DOHH2 (cell line): Measurements from ENCODE around the gene ZNF319.

Source experiments
- EZH2phosphoT487 ChIP-seq: fragments of 200-600 bp; sonication (generic); IDR thresholded peaks from 2 replicates; pipeline ENCODE4 v1.6.1; 2017; ENCODE audit warnings: borderline replicate concordance, mild to moderate bottlenecking, antibody characterized with exemption, low read length, moderate library complexity, mixed read lengths
- TF ChIP-seq, protein P1 (sequence below): fragments of 200-600 bp; sonication (generic); IDR thresholded peaks from one replicate; pipeline ENCODE4 v1.5.1; 2014; ENCODE audit warnings: antibody characterized with exemption, mild to moderate bottlenecking, low read depth, low read length; ENCODE audit not compliant: poor library complexity, severe bottlenecking

DNA sequence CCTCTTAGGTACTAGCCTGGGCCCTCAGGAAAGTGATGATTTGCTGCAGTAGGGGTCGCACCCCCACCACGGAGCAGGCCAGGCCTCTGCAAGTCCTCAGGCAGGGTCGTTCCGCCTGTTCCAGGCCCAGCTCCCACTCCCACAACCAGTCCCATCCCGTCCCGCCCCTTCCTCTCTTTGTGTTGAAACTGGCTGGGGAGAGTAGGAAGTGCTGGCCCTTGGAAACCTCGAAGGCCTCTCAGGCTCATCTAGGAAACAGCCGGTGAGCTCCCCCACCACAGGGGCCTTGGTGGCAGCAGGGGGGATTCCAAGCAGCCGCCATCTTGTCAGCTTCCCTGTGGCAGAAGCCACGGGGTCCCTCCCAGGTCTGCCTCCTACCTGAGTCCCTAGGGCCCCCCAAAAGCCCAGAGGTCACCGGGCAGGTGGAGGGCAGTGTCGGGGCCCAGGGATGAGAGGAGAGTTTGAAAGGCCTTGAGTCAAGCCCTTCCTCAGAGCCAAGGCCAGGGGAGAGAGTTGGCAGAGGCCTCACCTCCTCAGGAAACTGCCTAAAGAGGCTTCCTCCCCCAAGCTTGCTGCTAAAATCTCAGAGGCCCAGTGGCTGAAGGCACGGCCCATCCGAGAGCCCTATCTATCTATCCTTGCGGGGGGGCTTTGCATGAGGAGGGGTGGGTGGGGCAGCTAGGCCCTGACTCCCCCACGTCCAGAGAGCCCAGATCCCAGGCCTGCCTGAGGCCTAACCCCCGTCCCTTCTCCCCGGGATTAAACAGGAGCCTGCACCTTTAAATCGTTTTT is 47.3 kb upstream of the ZNF319 start:
- TF ChIP-seq, protein P1, sequence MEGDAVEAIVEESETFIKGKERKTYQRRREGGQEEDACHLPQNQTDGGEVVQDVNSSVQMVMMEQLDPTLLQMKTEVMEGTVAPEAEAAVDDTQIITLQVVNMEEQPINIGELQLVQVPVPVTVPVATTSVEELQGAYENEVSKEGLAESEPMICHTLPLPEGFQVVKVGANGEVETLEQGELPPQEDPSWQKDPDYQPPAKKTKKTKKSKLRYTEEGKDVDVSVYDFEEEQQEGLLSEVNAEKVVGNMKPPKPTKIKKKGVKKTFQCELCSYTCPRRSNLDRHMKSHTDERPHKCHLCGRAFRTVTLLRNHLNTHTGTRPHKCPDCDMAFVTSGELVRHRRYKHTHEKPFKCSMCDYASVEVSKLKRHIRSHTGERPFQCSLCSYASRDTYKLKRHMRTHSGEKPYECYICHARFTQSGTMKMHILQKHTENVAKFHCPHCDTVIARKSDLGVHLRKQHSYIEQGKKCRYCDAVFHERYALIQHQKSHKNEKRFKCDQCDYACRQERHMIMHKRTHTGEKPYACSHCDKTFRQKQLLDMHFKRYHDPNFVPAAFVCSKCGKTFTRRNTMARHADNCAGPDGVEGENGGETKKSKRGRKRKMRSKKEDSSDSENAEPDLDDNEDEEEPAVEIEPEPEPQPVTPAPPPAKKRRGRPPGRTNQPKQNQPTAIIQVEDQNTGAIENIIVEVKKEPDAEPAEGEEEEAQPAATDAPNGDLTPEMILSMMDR = no peak
- no peak for TF ChIP-seq EZH2phosphoT487
